Dermis blood vessel endothelial cell (primary cell): ENCODE data around the gene ZNF438. TPM values are rescaled to one million over a fixed set of nuclear protein-coding genes. Genes with fewer than 3 reads are reported as not detected.
"Not testable (repeated sequence)": the region's sequence is repeated elsewhere in the genome, so short reads cannot be mapped to it uniquely, and the experiment has no call there.

Source experiments
- DNase-seq: peaks from one replicate; pipeline ENCODE4 v3.0.0; 2010
- total RNA-seq: library from RNA; depleted of rRNA; stranded (reverse); fragments of >200 nt; gene quantifications from 2 replicates; pipeline ENCODE4 v1.2.3, GENCODE V29; 2014

ZNF438 gene
- total RNA-seq, 1 donor from 2014 or later, result 2.6 TPM

GRCh38 chr10:30984563-30985328 is 46.9 kb downstream of the ZNF438 start:
- DNase-seq, result peak; percentile 77

DNA sequence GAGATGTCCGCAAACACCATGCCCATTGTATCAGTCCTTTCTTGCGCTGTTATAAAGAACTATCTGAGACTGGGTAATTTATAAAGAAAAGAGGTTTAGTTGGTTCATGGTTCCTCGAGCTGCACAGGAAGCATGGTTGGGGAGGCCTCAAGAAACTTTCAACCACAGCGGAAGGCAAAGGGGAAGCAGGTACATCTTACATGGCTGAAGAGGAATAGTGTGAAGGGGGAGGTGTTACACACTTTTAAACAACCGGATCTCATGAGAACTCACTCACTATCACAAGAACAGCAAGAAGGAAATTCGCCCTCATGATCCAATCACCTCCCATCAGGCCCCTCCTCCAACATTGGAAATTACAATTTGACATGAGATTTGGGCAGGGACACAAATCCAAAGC is 48.5 kb downstream of the ZNF438 start:
- not testable (repeated sequence) for DNase-seq

- DNase-seq, result peak; percentile 91
Observed at GRCh38 chr10:30980951-30981616, 50.6 kb downstream of the ZNF438 start.

GRCh38 chr10:30979956-30980355 is 51.7 kb downstream of the ZNF438 start:
- no peak for DNase-seq

DNA sequence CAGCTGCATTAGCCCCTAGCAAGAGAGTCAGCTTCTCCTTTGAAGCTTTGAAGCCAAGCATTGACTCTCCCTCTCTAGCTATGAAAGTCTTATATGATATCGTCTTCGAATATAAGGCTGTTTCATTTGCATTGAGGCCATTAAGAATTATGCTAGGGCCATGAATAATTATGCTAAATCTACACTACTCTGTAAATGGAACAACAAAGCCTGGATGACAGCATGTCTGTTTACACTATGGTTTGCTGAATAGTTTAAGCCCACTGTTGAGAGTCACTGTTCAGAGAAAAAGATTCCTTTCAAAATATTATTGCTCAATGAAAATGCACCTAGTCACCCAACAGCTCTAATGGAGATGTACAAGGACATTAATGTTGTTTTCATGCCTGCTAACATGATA is 52.8 kb downstream of the ZNF438 start:
- no peak for DNase-seq

- DNase-seq, result no peak
Observed at GRCh38 chr10:30977385-30977784, 54.3 kb downstream of the ZNF438 start.

DNA sequence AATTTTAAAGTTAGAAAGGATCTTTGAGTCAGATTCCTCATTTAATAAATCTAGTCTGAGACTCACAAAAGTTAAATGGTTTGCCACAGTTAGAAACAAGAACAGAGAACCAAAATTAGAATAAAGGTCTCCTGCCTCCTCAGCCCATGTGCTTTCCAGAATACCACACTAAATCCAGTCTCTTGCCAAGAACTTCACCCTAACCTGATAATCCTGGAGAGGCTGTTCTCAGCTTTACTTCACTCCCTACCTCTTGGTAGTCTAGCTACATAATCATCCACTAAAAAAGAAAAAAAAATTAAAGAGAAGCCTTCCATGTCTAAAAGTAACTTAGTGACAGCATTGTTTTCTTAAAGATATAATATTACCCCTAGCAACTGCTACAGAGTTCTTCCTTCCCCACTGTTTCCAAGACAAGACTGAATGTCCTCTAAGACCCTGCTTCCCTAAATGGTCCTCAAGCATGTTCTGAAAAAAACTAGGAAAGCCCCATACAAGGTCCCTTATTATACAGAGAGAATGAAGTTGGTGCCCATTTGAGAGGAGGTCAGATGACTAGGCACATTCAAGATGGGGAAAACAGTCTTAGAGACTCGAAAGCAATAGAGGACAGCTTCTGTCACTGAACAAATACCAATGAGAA is 56.8 kb downstream of the ZNF438 start:
- DNase-seq, result peak; percentile 29

GRCh38 chr10:30974355-30974754 is 57.3 kb downstream of the ZNF438 start:
- DNase-seq, result no peak

- no peak for DNase-seq
Observed at GRCh38 chr10:30973737-30974136, 57.9 kb downstream of the ZNF438 start.

DNA sequence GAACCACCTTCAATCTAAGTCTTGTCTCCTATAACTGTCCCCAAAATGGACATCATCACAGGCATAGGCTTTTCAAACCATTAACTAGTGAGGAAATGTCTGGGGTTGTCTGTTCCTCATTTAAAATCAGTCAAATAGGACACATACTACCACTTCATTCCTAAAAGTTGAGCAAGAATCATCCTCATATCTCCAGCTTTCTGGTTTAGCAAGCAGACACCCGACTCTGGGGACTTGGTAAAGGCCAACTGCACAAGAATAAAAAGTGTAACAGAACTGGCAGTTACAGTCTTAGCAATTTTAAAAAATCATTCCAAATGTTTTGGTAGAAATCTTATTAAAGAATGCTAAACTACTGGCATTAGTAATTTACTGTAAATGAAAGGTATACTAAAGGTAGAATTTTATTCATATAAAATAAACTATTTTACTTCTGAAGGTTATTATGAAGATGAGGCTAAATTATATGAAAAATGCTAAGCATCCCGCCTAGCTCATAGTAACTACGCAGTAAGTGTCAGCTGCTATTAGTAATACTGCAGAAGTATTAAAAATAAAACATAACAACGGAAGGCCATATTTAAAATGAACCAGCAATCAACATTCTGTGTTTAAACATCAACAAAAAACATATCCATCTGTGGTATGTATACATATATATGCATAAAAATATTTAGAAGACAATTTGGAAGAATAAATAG is 60.8 kb downstream of the ZNF438 start:
- DNase-seq, result no peak

DNA sequence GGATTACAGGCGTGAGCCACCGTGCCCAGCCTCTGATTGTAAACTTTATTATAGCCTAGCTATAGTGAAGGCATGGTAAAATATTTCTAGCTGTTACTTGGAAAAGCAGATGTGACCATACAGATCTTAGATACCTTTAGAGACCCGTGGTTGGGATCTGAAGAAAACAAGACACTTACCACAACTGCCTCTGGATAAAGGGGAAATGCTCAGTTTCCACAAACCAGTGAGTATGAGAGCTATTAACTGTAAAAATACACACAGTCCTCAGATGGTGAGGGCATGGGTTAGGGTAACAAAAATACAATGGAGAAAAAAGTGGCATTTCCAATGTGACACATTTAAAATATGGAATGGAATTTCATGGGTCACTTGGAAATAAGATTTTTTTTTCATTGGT is 63.0 kb downstream of the ZNF438 start:
- no peak for DNase-seq

DNA sequence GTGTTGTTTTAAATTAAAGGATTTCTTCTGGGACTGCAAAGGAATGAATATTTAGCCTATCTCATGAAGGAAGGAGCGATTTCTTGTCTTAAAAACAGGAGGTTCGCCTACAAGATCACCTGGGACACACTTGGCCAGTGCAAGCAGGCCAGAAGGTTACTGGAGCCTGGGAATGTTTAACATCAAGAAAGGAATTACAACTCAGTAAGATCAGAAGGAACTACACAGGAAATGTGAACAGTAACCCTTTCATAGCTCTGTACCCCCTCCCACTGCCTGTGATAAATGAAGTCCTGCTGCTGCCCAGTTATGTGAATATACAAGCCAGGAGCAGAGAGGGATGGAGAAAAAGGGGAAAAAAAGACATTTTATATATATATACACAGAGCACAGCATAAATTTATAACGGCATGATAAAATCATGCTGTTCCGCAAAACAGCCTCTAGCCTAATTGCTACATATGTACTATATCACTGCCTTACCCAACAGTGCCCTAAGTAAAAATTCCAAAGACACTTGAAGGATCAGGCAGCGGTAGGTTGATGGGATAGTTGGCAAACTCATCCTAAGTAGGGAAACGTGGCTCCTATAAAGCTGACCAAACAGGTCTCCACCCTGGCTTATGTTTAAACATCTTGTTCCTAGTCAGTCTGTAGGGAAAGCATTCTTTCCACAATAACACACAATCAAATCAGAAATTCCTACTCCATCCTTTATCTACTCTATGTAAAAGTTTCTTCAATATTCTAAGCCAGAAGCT is 63.8 kb downstream of the ZNF438 start:
- DNase-seq, result peak; percentile 38

- DNase-seq, result peak; percentile 86
Observed at GRCh38 chr10:30963992-30964930, 67.4 kb downstream of the ZNF438 start.

DNA sequence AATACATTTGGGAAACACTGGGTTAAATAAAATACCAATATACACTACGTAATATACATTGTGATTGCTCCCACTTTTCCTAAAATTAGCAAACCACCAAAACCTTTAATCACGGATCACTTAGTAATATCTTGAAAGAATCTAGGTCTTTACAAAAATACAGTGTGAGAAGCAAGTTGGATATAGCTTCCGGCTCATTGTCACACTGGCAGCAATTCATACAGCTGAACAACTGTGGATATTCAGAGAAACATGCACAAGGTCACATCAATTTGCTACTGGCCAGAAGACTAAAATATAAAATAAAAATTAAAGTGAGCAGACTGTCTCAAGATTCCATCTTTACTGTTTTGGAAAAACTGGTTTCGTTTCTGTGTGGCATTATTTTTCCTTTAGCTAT is 69.1 kb downstream of the ZNF438 start:
- DNase-seq, result no peak

GRCh38 chr10:30959836-30960210 is 71.8 kb downstream of the ZNF438 start:
- DNase-seq, result no peak

DNA sequence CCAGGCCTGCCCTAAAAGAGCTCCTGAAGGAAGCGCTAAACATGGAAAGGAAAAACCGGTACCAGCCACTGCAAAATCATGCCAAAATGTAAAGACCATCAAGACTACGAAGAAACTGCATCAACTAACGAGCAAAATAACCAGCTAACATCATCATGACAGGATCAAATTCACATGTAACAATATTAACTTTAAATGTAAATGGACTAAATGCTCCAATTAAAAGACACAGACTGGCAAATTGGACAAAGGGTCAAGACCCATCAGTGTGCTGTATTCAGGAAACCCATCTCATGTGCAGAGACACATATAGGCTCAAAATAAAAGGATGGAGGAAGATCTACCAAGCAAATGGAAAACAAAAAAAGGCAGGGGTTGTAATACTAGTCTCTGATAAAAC is 82.4 kb downstream of the ZNF438 start:
- DNase-seq, result not testable (repeated sequence)

GRCh38 chr10:30944005-30944404 is 87.7 kb downstream of the ZNF438 start:
- no peak for DNase-seq

DNA sequence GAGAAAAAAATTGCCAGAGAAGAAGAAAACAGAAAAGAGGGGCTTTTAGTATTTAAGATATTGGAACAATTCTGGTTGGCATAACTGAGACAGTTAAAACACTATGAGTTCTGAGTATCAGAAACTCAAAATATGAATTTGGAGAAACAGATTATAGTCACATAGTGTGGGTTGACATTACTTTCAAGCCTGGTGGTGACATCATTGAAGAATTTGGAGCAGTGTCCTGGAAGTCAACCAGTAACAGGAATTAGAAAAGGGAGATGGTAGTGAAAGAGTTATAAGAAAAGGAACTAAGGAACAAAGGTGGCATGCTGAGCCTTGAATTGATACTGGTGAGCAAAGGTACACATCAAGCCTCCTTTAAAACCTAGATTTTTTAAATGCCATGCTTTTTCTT is 88.2 kb downstream of the ZNF438 start:
- no peak for DNase-seq

- peak; percentile 75 for DNase-seq
Observed at GRCh38 chr10:30940256-30940655, 91.4 kb downstream of the ZNF438 start.

DNA sequence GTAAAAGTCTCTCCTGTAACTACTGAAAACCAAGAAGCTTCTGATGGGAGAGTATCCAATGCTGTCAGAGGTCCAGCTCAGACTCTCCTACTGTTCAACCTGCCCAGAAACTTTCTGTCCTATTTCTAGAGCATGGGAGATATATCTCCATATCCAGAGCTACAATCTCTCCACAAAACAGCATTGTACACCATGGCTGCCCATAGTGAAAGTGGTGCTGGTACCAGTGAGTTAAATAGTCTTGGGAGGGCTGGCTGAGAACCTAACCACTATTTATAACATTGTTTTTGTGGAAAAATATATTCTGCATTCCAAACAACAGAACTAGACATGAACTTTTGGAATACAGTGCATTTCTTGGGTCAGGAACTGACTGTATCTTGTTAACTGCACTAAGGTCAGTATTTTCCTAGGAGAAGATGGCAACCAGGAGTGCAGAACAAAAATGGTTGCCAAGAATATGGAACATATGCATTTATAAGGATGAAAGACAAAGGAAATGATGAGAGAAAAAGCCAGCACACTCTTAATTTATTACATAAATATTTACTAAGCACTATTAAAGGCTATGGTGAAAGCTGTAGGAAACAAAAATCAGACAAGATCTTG is 91.9 kb downstream of the ZNF438 start:
- no peak for DNase-seq

GRCh38 chr10:30935078-30935477 is 96.6 kb downstream of the ZNF438 start:
- DNase-seq, result no peak
